ENCODE measurements around the gene GRM8. TPM values are rescaled to one million over a fixed set of nuclear protein-coding genes. Genes with fewer than 3 reads are reported as not detected.

GRM8 gene
- total and polyA plus RNA-seq, 4 donors = 0.28 to 4.9 (median 2.8) TPM

DNA sequence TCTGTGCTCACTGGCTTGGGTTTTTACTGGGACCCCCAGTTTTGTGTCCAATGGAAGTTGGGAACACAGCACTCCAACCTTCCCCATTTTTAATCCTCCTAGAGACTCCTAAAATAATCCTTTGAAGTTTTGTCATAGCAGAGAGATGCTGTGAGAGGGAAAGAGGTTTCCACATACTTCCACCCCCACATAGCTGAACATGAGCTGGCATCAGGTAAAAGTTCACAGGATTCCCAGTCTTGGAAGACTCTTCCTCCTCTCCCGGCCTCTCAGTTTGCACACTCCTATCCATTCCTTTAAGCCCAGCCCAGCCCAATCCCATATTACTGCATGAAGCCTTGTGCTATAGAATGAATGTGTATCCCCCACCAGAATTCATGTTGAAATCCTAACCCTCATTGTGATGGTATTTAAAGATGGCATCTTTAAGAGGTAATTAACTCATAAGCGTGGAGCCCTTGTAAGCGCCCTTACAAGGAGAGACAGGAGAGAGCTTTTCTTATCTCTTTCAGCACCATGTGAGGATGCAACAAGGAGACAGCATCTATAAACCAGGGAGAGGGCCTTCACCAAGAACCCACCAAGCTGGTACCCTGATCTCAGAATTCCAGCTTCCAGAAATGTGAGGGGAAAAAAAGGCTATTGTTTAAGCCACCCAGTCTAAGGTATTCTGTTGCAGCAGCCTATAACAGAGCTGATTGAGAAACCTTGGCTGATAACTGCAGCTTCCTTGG lies 22.4 kb downstream of the GRM8 start:
- Histone ChIP-seq H3K27ac (ENCODE audit: low read depth in 1 of 2, low read length in 2 of 2) (no peak overlapping the region), H3K27me3 (ENCODE audit: control insufficient read depth in 4 of 4, insufficient read depth in 4 of 4, low read length in 3 of 4) (no peaks in the 10 kb centered on the region), H3K36me3 (ENCODE audit: control insufficient read depth in 4 of 4, insufficient read depth in 3 of 4, low read depth in 1 of 4, low read length in 3 of 4) (no peaks in the 10 kb centered on the region), H3K9ac (ENCODE audit: low read depth in 1 of 2, low read length in 2 of 2) (no peak overlapping the region), H3K4me3 (ENCODE audit: low read depth in 1 of 3, low read length in 3 of 3) (no peak overlapping the region), H3K9me3 (ENCODE audit: control insufficient read depth in 4 of 4, low read length in 3 of 4) (no peaks in the 10 kb centered on the region), H3K4me1 (ENCODE audit: control insufficient read depth in 4 of 4, insufficient read depth in 4 of 4, low read length in 3 of 4) (peaks cover 0 to 2% (median 0%) of the 10 kb centered on the region in 4 donors)
- WGBS = 92% methylated on average over 3 of the region's 3 CpGs
- no peak for DNase-seq (ENCODE audit: low spot score)
- TF ChIP-seq, protein P1, sequence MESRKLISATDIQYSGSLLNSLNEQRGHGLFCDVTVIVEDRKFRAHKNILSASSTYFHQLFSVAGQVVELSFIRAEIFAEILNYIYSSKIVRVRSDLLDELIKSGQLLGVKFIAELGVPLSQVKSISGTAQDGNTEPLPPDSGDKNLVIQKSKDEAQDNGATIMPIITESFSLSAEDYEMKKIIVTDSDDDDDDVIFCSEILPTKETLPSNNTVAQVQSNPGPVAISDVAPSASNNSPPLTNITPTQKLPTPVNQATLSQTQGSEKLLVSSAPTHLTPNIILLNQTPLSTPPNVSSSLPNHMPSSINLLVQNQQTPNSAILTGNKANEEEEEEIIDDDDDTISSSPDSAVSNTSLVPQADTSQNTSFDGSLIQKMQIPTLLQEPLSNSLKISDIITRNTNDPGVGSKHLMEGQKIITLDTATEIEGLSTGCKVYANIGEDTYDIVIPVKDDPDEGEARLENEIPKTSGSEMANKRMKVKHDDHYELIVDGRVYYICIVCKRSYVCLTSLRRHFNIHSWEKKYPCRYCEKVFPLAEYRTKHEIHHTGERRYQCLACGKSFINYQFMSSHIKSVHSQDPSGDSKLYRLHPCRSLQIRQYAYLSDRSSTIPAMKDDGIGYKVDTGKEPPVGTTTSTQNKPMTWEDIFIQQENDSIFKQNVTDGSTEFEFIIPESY (IDR thresholded peaks at IDR 0.05) = no peak
- no peak for TF ChIP-seq RXRA (IDR thresholded peaks at IDR 0.05)
- TF ChIP-seq, protein P2, sequence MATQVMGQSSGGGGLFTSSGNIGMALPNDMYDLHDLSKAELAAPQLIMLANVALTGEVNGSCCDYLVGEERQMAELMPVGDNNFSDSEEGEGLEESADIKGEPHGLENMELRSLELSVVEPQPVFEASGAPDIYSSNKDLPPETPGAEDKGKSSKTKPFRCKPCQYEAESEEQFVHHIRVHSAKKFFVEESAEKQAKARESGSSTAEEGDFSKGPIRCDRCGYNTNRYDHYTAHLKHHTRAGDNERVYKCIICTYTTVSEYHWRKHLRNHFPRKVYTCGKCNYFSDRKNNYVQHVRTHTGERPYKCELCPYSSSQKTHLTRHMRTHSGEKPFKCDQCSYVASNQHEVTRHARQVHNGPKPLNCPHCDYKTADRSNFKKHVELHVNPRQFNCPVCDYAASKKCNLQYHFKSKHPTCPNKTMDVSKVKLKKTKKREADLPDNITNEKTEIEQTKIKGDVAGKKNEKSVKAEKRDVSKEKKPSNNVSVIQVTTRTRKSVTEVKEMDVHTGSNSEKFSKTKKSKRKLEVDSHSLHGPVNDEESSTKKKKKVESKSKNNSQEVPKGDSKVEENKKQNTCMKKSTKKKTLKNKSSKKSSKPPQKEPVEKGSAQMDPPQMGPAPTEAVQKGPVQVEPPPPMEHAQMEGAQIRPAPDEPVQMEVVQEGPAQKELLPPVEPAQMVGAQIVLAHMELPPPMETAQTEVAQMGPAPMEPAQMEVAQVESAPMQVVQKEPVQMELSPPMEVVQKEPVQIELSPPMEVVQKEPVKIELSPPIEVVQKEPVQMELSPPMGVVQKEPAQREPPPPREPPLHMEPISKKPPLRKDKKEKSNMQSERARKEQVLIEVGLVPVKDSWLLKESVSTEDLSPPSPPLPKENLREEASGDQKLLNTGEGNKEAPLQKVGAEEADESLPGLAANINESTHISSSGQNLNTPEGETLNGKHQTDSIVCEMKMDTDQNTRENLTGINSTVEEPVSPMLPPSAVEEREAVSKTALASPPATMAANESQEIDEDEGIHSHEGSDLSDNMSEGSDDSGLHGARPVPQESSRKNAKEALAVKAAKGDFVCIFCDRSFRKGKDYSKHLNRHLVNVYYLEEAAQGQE (IDR thresholded peaks at IDR 0.05) = no peak
- no peak for TF ChIP-seq NR2F2 (IDR thresholded peaks at IDR 0.05)
- no peak for TF ChIP-seq HNF4G (IDR thresholded peaks at IDR 0.05)
- no peak for TF ChIP-seq JUND (IDR thresholded peaks at IDR 0.05)
- no peak for TF ChIP-seq GABPA (IDR thresholded peaks at IDR 0.05 in 1 of 2, conservative IDR thresholded peaks at IDR 0.05 in 1 of 2)

DNA sequence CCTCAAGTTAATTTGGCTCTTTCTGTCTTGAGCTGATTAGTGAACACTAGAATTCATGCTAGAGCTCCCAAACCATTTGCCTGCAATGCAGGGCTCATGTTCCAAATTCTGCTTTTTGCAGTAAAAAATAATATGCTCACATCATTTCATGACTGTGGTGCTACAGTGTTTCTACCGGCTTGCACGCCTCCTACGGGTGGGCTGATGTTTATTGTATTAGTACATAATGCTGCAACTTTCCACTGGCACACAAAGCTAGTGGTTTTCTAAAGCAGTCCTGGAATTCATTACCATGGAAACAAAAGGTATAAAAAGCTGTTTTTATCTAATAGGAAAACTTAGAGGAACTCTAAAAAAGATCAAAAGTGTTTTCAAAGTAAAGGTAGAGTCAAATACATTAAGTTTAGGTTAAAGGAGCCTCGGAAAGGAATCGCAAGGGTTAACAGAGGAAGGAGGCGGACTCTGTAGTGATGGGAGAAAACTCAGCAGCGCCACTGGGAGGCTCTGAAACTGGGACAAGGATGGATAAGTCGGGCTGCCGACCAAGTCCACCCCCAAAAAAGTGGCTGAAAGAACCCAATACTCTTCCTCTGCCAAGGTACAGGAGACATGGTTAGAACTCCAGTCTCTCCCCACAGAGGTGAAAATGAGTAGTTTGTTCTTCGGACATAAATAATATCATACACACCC lies 25.9 kb downstream of the GRM8 start:
- Histone ChIP-seq H3K27ac (ENCODE audit: low read depth in 1 of 2, low read length in 2 of 2) (no peak overlapping the region), H3K9me3 (ENCODE audit: control insufficient read depth in 4 of 4, low read length in 3 of 4) (no peaks in the 10 kb centered on the region), H3K27me3 (ENCODE audit: control insufficient read depth in 4 of 4, insufficient read depth in 4 of 4, low read length in 3 of 4) (no peaks in the 10 kb centered on the region), H3K36me3 (ENCODE audit: control insufficient read depth in 4 of 4, insufficient read depth in 3 of 4, low read depth in 1 of 4, low read length in 3 of 4) (no peaks in the 10 kb centered on the region), H3K4me3 (ENCODE audit: low read depth in 1 of 3, low read length in 3 of 3) (no peak overlapping the region), H3K4me1 (ENCODE audit: control insufficient read depth in 4 of 4, insufficient read depth in 4 of 4, low read length in 3 of 4) (peaks cover 0 to 2% (median 0%) of the 10 kb centered on the region in 4 donors), H3K9ac (ENCODE audit: low read depth in 1 of 2, low read length in 2 of 2) (no peak overlapping the region)
- 58% methylated on average over 10 of the region's 10 CpGs for WGBS
- DNase-seq (ENCODE audit: low spot score) = no peak
- TF ChIP-seq, protein P3, sequence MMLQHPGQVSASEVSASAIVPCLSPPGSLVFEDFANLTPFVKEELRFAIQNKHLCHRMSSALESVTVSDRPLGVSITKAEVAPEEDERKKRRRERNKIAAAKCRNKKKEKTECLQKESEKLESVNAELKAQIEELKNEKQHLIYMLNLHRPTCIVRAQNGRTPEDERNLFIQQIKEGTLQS (IDR thresholded peaks at IDR 0.05) = no peak
- TF ChIP-seq EGR1 (IDR thresholded peaks at IDR 0.05; ENCODE audit: low read depth in 2 of 2) (no peak), GABPA (IDR thresholded peaks at IDR 0.05 in 1 of 2, conservative IDR thresholded peaks at IDR 0.05 in 1 of 2) (no peak), FOXA2 (IDR thresholded peaks at IDR 0.05) (no peak), NR2F2 (IDR thresholded peaks at IDR 0.05) (no peak), RXRA (IDR thresholded peaks at IDR 0.05) (no peak), RAD21 (IDR thresholded peaks at IDR 0.05) (no peak), FOXA1 (IDR thresholded peaks at IDR 0.05) (no peak)
- TF ChIP-seq, protein P1 (IDR thresholded peaks at IDR 0.05) = no peak
